ENCODE results near the gene ARL14EPL.

GRCh38 chr5:116009806-116010205, 22.5 kb upstream of the ARL14EPL start:
- TF ChIP-seq POLR2A (IDR thresholded peaks at IDR 0.05): no peak
- TF ChIP-seq CTCF (IDR thresholded peaks at IDR 0.05): no peak
- TF ChIP-seq POLR2AphosphoS5 (IDR thresholded peaks at IDR 0.05; ENCODE audit: insufficient read depth in 1 of 2, low read depth in 1 of 2): no peak

Data from vagina (tissue), 2 donors.